MCF 10A (cell line): ENCODE results near the gene MRPL58. TPM values are rescaled to one million over a fixed set of nuclear protein-coding genes. Genes with fewer than 3 reads are reported as not detected.
A peak's percentile ranks its signal among the peaks of the same experiment; 100 is the strongest.

Source experiments
- BruUV-seq: library from RNA; stranded (reverse); fragments of 400-500 nt; replicated peaks from 2 replicates; lab custom pipeline; 2021; lab: Mats Ljungman, UMichigan
- CTCF ChIA-PET: fragments of 300-600 bp; sonication (Branson Sonifier 250); formaldehyde crosslinking; extraction: SDS; loops from one replicate; lab custom pipeline; 2021; ENCODE audit warnings: antibody characterized with exemption, inconsistent platforms; lab: Yijun Ruan, JAX
- POLR2A ChIA-PET: fragments of 300-600, 350-650 bp; sonication (Branson Sonifier 250); formaldehyde crosslinking; extraction: SDS; loops from one replicate; lab custom pipeline; 2020; ENCODE audit warnings: antibody characterized with exemption, inconsistent platforms; lab: Yijun Ruan, JAX
- DNase-seq: peaks from one replicate; pipeline ENCODE4 v3.0.0-alpha.2; 2018; ENCODE audit not compliant: unreplicated experiment
- H3K27ac Mint-ChIP-seq: one replicate; pipeline ENCODE4 v1.8.0; 2022; ENCODE audit warnings: mild to moderate bottlenecking, low read depth, mixed read lengths; ENCODE audit not compliant: unreplicated experiment
- H3K27me3 Mint-ChIP-seq: one replicate; pipeline ENCODE4 v1.8.0; 2022; ENCODE audit warnings: mixed read lengths; ENCODE audit not compliant: insufficient read depth, unreplicated experiment
- H3K36me3 Mint-ChIP-seq: one replicate; pipeline ENCODE4 v1.8.0; 2022; ENCODE audit warnings: mild to moderate bottlenecking, moderate library complexity, mixed read lengths; ENCODE audit not compliant: insufficient read depth, unreplicated experiment
- H3K4me1 Mint-ChIP-seq: one replicate; pipeline ENCODE4 v1.8.0; 2022; ENCODE audit warnings: mixed read lengths; ENCODE audit not compliant: insufficient read depth, unreplicated experiment
- H3K4me3 Mint-ChIP-seq: one replicate; pipeline ENCODE4 v1.8.0; 2022; ENCODE audit warnings: mild to moderate bottlenecking, moderate library complexity, mixed read lengths; ENCODE audit not compliant: unreplicated experiment
- H3K9me3 Mint-ChIP-seq: one replicate; pipeline ENCODE4 v1.8.0; 2022; ENCODE audit warnings: mixed read lengths; ENCODE audit not compliant: unreplicated experiment
- CTCF ChIP-seq: fragments of 200-600 bp; IDR thresholded peaks from one replicate; pipeline ENCODE4 v1.8.0; 2022; ENCODE audit warnings: antibody characterized with exemption, mild to moderate bottlenecking; ENCODE audit not compliant: unreplicated experiment
- intact Hi-C: fragments of 100-400 bp; cut with micrococcal nuclease; formaldehyde crosslinking; loops from 2 replicates; pipeline ENCODE4 v1.14.1; 2022
- total RNA-seq: library from RNA; stranded (reverse); gene quantifications from 2 replicates; pipeline ENCODE4 v1.2.3, GENCODE V29; 2022

MRPL58 gene
- total RNA-seq, 1 experiment from 2014 or later, result 71.2 TPM

GRCh38 chr17:75030161-75030560, 17.7 kb downstream of the MRPL58 start:
- intact Hi-C loops, result no loop called here
- Mint-ChIP-seq H3K9me3 (no peaks in the 10 kb centered on the region), H3K4me1 (peaks cover 27% of the 10 kb centered on the region), H3K4me3 (no peak overlapping the region), H3K27me3 (no peaks in the 10 kb centered on the region), H3K36me3 (peaks cover 25% of the 10 kb centered on the region), H3K27ac (no peak overlapping the region)
- no peak for DNase-seq
- BruUV-seq, result no TSS peak
- TF ChIP-seq CTCF, result no peak
- POLR2A ChIA-PET, result no interaction called here
- CTCF ChIA-PET, result interaction anchor here (0.5 kb wide), 1 partner anchor 167 kb away, joined by 3 read pairs; no protein-coding TSS in a partner anchor

- TF ChIP-seq CTCF, result no peak
- ChIA-PET CTCF (interaction anchor here (0.8 to 1.9 kb wide), 3 partner anchors 71 to 82 kb away, joined by 3 to 7 read pairs (median 3); no protein-coding TSS in a partner anchor), POLR2A (interaction anchor here (0.7 to 2.1 kb wide), 11 partner anchors 13 to 164 kb away, joined by 3 to 15 read pairs (median 7); partner anchors contain the start of genes ATP5PD, CDR2L, KCTD2 and MRPL58)
- BruUV-seq, result no TSS peak
- Mint-ChIP-seq H3K36me3 (peaks cover 36% of the 10 kb centered on the region), H3K4me1 (peaks cover 18% of the 10 kb centered on the region), H3K27ac (no peak overlapping the region), H3K9me3 (no peaks in the 10 kb centered on the region), H3K27me3 (no peaks in the 10 kb centered on the region), H3K4me3 (peak overlapping the region; percentile 81)
- intact Hi-C loops, result loop anchor here (2.0 kb wide), 1 partner anchor 43 kb away; no protein-coding TSS in a partner anchor
- peak; percentile 66 for DNase-seq
These were observed 19.7 kb downstream of the MRPL58 start for GRCh38 chr17:75031972-75032719.

- no peak for TF ChIP-seq CTCF
- H3K36me3 Mint-ChIP-seq, result peaks cover 42% of the 10 kb centered on the region
- no peak overlapping the region for H3K27ac Mint-ChIP-seq
- H3K4me1 Mint-ChIP-seq, result peaks cover 14% of the 10 kb centered on the region
- DNase-seq, result peak; percentile 23
- intact Hi-C loops, result loop anchor here (1.0 to 2.0 kb wide), 2 partner anchors 20 to 44 kb away; partner anchors contain the start of gene MRPL58
- no peaks in the 10 kb centered on the region for H3K9me3 Mint-ChIP-seq
- H3K4me3 Mint-ChIP-seq, result peak overlapping the region; percentile 81
- BruUV-seq, result no TSS peak
- POLR2A ChIA-PET, result interaction anchor here (0.8 to 2.1 kb wide), 8 partner anchors 14 to 71 kb away, joined by 3 to 15 read pairs (median 7); partner anchors contain the start of genes ATP5PD, CDR2L, KCTD2 and MRPL58
- CTCF ChIA-PET, result interaction anchor here (1.9 kb wide), 1 partner anchor 72 kb away, joined by 7 read pairs; no protein-coding TSS in a partner anchor
- H3K27me3 Mint-ChIP-seq, result no peaks in the 10 kb centered on the region
These were observed 20.3 kb downstream of the MRPL58 start for GRCh38 chr17:75032720-75033280.
